LNCaP clone FGC (cell line): ENCODE measurements around the gene MAN2B2.

Source experiments
- DNase-seq: peaks from one replicate; pipeline ENCODE4 v3.0.0-alpha.2; 2011; ENCODE audit warnings: low read depth
- H3K4me3 ChIP-seq: 2 replicates; pipeline ENCODE4 v1.5.1; 2011; ENCODE audit warnings: mild to moderate bottlenecking, low read depth, low read length, control low read depth
- TF ChIP-seq, protein P1 (sequence below): IDR thresholded peaks from 2 replicates; pipeline ENCODE4 v1.5.1; 2012; ENCODE audit warnings: mild to moderate bottlenecking; ENCODE audit not compliant: control insufficient read depth, insufficient read depth; ENCODE audit errors: extremely low read depth

MAN2B2 gene

GRCh38 chr4:6591781-6592180, 16.8 kb downstream of the MAN2B2 start:
- TF ChIP-seq, protein P1, sequence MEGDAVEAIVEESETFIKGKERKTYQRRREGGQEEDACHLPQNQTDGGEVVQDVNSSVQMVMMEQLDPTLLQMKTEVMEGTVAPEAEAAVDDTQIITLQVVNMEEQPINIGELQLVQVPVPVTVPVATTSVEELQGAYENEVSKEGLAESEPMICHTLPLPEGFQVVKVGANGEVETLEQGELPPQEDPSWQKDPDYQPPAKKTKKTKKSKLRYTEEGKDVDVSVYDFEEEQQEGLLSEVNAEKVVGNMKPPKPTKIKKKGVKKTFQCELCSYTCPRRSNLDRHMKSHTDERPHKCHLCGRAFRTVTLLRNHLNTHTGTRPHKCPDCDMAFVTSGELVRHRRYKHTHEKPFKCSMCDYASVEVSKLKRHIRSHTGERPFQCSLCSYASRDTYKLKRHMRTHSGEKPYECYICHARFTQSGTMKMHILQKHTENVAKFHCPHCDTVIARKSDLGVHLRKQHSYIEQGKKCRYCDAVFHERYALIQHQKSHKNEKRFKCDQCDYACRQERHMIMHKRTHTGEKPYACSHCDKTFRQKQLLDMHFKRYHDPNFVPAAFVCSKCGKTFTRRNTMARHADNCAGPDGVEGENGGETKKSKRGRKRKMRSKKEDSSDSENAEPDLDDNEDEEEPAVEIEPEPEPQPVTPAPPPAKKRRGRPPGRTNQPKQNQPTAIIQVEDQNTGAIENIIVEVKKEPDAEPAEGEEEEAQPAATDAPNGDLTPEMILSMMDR, result 0 out of 2 replicates have a peak, but pooled peaks have one; percentile 20
- DNase-seq, result no peak

DNA sequence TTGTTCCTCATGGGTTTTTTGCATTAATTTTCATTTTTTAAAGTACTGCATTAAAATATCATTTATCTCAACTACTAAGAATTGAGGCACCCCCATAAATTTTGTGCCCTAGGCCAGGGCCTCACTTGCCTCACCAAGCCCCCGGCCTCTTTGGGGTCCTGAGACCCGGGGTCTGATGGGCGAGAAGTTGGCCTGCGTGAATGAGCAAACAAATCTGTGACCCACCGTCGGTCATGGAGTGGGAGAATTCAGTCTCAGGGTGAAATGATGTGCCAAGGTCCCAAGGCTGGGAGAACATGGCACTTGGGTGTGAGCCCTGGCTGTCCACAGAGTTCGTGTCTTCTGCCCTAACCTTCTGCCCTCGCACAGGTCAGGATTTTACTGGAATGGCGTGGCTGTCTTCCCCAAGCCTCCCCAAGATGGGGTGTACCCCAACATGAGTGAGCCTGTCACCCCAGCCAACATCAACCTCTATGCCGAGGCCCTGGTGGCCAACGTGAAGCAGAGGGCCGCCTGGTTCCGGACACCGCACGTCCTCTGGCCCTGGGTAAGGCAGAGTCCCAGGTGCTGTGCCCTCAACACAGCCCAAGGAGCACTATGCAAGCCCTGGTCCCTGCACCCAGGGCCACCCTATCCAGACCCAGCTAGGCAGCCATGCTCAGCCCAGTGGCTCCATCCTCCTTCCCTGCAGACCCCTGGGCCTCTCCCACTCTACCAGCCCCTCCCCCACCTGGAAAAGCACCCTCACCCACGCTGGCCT, 18.0 kb downstream of the MAN2B2 start:
- H3K4me3 ChIP-seq, result no peak overlapping the region
- TF ChIP-seq, protein P1, result no peak
- no peak for DNase-seq

More at GRCh38 chr4:6591781-6592180, 16.8 kb downstream of the MAN2B2 start:
- H3K4me3 ChIP-seq, result no peak overlapping the region

GRCh38 chr4:6594341-6594740, 19.4 kb downstream of the MAN2B2 start:
- no peak for DNase-seq
- TF ChIP-seq, protein P1, result no peak
- no peak overlapping the region for H3K4me3 ChIP-seq

DNA sequence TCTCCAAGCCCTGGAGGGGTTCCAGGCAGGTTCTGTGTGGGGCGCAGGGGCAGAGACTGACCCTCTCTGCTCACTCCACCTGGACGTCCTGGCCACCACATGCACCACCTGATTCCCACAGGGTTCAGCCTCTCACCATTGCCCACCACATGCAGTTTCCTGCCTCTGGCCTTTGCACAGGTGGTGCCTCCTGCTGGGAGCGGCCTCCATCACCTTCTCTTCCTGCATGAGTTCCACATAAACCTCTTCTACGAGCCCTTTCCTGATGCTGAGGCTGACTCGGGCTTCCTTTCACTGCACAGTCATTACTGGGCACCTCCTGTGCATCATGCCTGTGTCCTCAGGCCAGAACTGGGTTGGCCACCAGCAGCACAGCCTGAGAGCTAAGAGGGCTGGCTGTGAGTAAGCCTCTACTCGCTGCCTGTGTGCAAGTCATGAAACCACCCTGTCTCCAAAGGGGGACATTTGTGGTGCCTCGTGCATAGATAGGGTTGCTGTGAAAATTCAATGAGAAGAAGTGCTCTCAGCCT, 19.9 kb downstream of the MAN2B2 start:
- TF ChIP-seq, protein P1, result no peak
- DNase-seq, result no peak
- no peak overlapping the region for H3K4me3 ChIP-seq

DNA sequence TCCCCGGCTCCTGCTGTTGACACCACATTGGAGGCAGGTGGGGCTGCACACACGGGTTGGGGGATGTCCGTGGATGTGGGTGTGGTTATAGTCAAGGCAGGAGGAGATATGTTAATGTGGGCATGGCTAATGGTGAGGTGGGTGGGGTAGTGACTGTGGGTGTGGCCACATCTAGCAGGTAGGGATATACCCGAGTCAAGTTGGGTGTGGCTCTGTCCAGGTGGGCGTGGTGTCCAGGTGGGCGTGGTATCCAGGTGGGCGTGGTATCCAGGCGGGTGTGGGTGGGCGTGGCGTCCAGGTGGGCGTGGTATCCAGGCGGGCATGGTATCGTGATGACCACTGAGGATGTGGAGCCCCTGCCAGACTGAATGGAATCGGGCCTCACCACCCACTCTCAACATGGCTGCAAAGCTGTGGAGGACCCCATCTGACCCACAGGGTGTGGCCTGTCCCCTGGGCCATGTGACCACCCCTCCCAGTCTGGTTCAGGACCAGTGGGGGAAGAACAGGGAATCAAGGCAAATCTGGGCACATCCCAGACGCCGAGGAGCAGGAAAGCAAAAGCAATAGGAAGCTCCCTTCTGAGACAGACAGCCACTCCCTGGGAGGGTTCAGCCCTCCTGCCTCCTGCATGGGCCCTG, 21.0 kb downstream of the MAN2B2 start:
- H3K4me3 ChIP-seq, result no peak overlapping the region
- peak; percentile 27 for DNase-seq
- TF ChIP-seq, protein P1, result no peak

DNA sequence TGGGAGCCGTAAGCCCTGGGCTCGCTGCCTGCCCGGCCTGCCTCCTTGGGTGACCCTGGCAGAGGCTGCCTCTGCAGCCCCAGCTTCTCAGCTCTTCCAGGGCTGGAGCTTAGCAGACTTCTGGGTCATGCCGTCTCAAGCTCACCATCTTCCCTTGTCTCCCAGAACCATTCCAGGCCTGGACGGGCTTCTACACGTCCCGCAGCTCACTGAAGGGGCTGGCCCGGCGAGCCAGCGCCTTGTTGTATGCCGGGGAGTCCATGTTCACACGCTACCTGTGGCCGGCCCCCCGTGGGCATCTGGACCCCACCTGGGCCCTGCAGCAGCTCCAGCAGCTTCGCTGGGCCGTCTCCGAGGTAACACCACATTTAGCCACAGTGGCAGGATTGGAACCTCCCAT, 22.0 kb downstream of the MAN2B2 start:
- H3K4me3 ChIP-seq, result no peak overlapping the region
- TF ChIP-seq, protein P1, result no peak
- no peak for DNase-seq
